GM19395 (cell line): ENCODE measurements around the gene SMC6.

Experiments
- ATAC-seq: cut with Tn5 transposase; IDR thresholded peaks from one replicate; pipeline ENCODE4 v1.9.1; 2021; ENCODE audit warnings: mild to moderate bottlenecking, moderate library complexity; ENCODE audit not compliant: unreplicated experiment

The SMC6 gene

GRCh38 chr2:17768894-17769293, 15.3 kb upstream of the SMC6 start:
- ATAC-seq: no peak

GRCh38 chr2:17765398-17765797, 11.8 kb upstream of the SMC6 start:
- ATAC-seq: no peak

- no peak for ATAC-seq
Observed at GRCh38 chr2:17763641-17764333, 10.2 kb upstream of the SMC6 start.

GRCh38 chr2:17762451-17762850, 8.8 kb upstream of the SMC6 start:
- ATAC-seq: no peak

- ATAC-seq: no peak
Observed at GRCh38 chr2:17759805-17760204, 6.2 kb upstream of the SMC6 start.

GRCh38 chr2:17758118-17758517, 4.5 kb upstream of the SMC6 start:
- ATAC-seq: no peak

- no peak for ATAC-seq
Observed at GRCh38 chr2:17757321-17757720, 3.7 kb upstream of the SMC6 start.

- no peak for ATAC-seq
Observed at GRCh38 chr2:17756668-17757067, 3.1 kb upstream of the SMC6 start.

- no peak for ATAC-seq
Observed at GRCh38 chr2:17754773-17755425, 1.3 kb upstream of the SMC6 start.

GRCh38 chr2:17752892-17753802, 463 bp downstream of the SMC6 start:
- ATAC-seq: peak; percentile 31

GRCh38 chr2:17752246-17752645, 1.4 kb downstream of the SMC6 start:
- peak; percentile 21 for ATAC-seq

- ATAC-seq: peak; percentile 40
Observed at GRCh38 chr2:17749753-17750438, 3.7 kb downstream of the SMC6 start.

- no peak for ATAC-seq
Observed at GRCh38 chr2:17748745-17749144, 4.9 kb downstream of the SMC6 start.

GRCh38 chr2:17747684-17748452, 5.7 kb downstream of the SMC6 start:
- no peak for ATAC-seq

- no peak for ATAC-seq
Observed at GRCh38 chr2:17740203-17740602, 13.4 kb downstream of the SMC6 start.

GRCh38 chr2:17736989-17737388, 16.6 kb downstream of the SMC6 start:
- ATAC-seq: no peak

GRCh38 chr2:17735864-17736263, 17.7 kb downstream of the SMC6 start:
- no peak for ATAC-seq

- ATAC-seq: no peak
Observed at GRCh38 chr2:17733599-17733998, 20.0 kb downstream of the SMC6 start.

GRCh38 chr2:17729880-17730279, 23.7 kb downstream of the SMC6 start:
- no peak for ATAC-seq

GRCh38 chr2:17728210-17728609, 25.4 kb downstream of the SMC6 start:
- no peak for ATAC-seq
